Stimulated activated naive CD8-positive, alpha-beta T cell treated with anti-CD3 and anti-CD28 coated beads, Interleukin-15, Interleukin-2, amounts not matched to agents 100 ng/mL and 50 ng/mL, for 24 hours (primary cell): Measurements from ENCODE around the gene BLNK.

Experiments
- H3K27ac Mint-ChIP-seq: one replicate; pipeline ENCODE4 v1.8.0; 2021; ENCODE audit warnings: mild to moderate bottlenecking, mixed read lengths
- H3K27me3 Mint-ChIP-seq: one replicate; pipeline ENCODE4 v1.8.0; 2021; ENCODE audit warnings: mixed read lengths
- H3K36me3 Mint-ChIP-seq: one replicate; pipeline ENCODE4 v1.8.0; 2021; ENCODE audit warnings: low read depth, mixed read lengths
- H3K4me1 Mint-ChIP-seq: one replicate; pipeline ENCODE4 v1.8.0; 2021; ENCODE audit warnings: low read depth, mixed read lengths
- H3K4me3 Mint-ChIP-seq: one replicate; pipeline ENCODE4 v1.8.0; 2021; ENCODE audit warnings: mild to moderate bottlenecking, mixed read lengths
- H3K9me3 Mint-ChIP-seq: one replicate; pipeline ENCODE4 v1.8.0; 2021; ENCODE audit warnings: mixed read lengths

The BLNK gene

DNA sequence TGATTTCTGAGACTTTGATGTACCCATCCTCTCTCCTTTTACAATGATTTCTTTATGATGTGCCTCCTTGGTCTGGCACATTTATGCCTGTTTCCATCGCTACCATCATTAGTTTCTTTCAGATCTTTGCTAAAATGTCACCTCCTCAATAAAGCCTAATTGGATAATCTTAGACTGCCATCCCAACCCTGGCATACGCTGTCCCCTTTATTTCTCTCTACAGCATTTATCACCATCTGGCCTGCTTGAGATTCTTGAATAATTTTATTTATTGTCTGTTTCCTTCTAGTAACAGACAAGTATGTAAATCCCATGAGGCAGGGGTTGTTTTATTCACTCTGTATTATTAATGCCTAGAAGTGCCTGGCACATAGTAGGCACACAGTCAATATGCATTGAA, 26.1 kb upstream of the BLNK start:
- peaks cover 47% of the 10 kb centered on the region for H3K4me1 Mint-ChIP-seq
- no peaks in the 10 kb centered on the region for H3K27me3 Mint-ChIP-seq
- H3K9me3 Mint-ChIP-seq = no peaks in the 10 kb centered on the region
- H3K36me3 Mint-ChIP-seq = no peaks in the 10 kb centered on the region
- H3K4me3 Mint-ChIP-seq = no peak overlapping the region
- H3K27ac Mint-ChIP-seq = no peak overlapping the region

DNA sequence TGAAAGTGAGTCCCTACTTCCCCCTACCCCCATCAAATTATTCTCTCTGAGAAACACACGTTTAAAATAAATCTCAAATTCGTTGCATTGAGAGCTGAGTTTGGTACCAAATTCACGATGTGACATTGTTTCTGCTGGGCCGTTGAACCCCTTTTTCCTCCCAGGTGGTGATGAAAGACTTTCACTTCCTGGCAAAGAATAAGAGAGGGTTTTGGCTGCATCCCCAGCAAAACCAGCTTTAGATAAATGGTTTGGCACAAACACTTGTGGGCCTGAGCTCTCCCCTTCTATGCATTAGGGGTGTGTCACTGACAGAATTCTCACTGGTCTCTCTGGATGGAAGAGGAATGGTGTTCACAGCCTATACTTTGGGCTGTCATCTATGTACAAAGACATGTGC, 24.1 kb upstream of the BLNK start:
- H3K9me3 Mint-ChIP-seq = no peaks in the 10 kb centered on the region
- H3K36me3 Mint-ChIP-seq = no peaks in the 10 kb centered on the region
- H3K27ac Mint-ChIP-seq = no peak overlapping the region
- no peaks in the 10 kb centered on the region for H3K27me3 Mint-ChIP-seq
- H3K4me1 Mint-ChIP-seq = peaks cover 46% of the 10 kb centered on the region
- H3K4me3 Mint-ChIP-seq = no peak overlapping the region

DNA sequence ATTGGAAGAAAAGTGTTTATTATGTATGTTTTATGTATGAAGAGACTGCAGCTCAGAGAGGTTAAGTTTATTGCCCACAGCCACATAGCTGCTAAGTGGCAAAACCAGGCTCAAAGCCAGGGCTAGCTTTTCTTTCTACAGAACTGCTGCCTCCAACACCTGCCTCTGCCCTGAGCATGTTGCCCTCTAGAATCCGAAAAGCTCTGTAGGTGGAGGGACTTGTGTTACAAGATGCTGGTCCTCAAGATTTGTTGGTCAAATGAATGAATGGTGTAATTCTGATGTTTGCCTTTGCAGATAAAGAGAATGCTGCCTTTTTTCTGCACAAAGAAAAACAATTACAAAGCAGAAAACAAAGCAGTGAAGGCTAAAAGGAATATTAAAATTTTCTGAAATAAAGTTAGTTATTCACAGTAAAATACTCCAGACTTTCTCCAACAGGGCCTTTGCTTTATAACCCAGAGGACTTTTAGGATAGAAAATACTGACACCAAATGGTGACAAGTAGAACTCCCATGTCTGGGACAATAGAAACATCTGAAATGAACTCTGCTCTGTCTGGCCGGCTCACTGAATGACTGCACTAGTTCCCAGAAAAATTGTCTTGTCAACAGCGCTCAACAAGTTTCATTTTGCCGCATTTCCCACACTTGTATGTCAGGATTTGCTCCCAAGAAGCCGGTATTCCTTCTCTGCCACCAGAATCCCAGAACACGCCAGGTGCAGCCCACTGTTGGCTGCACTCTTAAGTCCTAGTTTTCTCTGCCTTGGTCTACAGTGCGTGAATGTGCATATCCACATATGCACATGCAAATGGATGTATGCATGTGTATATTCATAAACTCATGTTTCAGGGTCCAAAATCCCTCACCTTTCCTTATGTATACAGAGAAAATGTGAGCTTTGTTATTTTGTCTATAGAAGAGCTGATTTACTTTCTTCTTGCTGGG, 21.9 kb upstream of the BLNK start:
- H3K27ac Mint-ChIP-seq = no peak overlapping the region

DNA sequence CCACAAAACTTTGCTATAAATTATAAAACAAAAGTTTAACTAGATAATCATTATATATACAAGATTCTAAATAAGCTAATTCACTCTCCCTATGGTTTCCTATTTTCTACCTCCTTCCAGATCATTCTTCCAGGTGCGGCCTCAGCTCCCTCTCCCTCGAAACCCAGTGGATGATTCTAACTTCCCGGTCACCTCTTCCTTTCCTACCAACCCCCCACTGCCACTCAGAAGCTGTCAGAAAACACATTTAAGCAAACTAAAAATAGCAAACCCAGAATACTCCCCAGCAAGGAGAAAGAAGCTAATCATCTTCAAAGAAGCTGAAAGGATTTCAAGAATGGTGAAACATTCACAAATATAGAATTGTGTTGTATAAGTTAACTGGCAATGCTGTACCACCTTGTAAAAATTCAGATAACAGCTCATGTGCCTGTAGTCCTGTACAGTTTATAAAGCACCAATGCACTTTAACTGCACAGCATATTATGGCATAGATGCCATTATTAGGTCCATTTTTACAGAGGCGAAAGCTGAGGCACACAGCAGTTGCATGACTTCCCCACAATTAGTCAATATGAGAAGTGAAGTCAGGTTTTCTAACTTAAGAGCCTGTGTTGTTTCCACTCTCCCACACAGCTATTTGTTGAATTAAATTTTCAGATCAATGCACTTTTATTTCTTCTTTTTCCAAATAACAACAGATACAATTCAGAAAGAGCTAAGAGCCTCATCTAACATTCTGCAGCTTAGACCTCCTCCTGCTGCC, 19.2 kb upstream of the BLNK start:
- no peak overlapping the region for H3K4me3 Mint-ChIP-seq
- no peaks in the 10 kb centered on the region for H3K9me3 Mint-ChIP-seq
- H3K27ac Mint-ChIP-seq = peak overlapping the region; percentile 6
- H3K36me3 Mint-ChIP-seq = no peaks in the 10 kb centered on the region
- no peaks in the 10 kb centered on the region for H3K27me3 Mint-ChIP-seq
- H3K4me1 Mint-ChIP-seq = peaks cover 35% of the 10 kb centered on the region

More for the DNA sequence above, 21.9 kb upstream of the BLNK start:
- no peaks in the 10 kb centered on the region for H3K9me3 Mint-ChIP-seq
- H3K4me3 Mint-ChIP-seq = no peak overlapping the region
- no peaks in the 10 kb centered on the region for H3K27me3 Mint-ChIP-seq
- H3K4me1 Mint-ChIP-seq = peaks cover 29% of the 10 kb centered on the region
- H3K36me3 Mint-ChIP-seq = no peaks in the 10 kb centered on the region

DNA sequence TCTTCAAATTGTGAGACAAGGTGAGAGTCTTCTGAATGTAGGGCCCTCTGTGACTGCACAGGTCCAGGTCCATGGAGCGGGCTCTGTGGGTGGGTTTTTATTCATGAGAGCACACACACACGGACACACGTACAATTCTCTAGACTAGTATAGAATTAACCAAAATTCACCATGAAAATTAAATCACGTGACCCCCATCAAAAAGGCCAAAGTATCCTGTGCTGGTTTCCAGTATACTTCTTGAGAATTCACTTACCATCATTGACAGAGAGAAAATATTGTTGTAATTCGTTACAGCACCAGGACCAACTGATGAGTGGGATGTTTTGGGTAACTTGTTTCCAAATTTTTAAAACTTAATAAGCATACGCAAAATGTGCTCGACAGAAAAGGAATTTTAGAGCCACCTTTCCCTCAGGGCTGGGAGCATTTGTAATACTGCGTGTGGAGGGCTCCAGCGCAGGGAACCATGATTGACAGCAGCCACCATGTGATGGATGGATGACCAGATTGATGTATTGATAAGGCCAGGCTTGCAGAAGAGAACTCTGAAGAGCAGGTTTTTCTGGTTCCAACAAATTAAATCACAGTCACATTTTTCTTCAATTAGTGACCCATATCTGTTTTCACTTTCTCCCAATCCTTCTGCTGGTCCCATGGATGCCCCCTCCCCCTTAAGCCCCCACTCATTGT, 18.0 kb upstream of the BLNK start:
- Mint-ChIP-seq H3K4me1 (peaks cover 28% of the 10 kb centered on the region), H3K4me3 (no peak overlapping the region), H3K9me3 (no peaks in the 10 kb centered on the region), H3K36me3 (no peaks in the 10 kb centered on the region), H3K27me3 (no peaks in the 10 kb centered on the region), H3K27ac (no peak overlapping the region)

DNA sequence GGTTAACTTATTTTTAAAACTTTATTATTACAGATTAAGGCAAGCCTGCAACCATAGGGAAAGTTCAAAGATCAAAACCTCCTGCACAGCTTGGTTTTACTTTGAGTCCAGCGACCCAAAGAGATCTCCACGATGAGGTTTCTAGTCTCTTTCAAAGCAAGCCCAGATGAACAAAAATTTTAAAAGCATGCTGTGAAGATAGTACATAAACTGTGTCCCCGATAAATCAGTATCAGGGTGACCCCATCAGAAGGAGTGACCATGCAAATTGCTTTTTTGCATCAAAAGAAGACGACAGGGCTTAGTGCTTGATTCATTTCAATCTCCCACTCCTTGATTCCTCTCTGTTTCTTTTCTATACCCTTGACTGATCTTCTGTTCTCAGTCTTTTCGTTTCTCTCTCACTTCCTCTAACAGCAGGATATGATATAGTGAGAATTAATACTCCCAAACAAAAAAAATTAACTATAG, 16.8 kb upstream of the BLNK start:
- Mint-ChIP-seq H3K4me1 (peaks cover 28% of the 10 kb centered on the region), H3K27ac (peak overlapping the region; percentile 8)

DNA sequence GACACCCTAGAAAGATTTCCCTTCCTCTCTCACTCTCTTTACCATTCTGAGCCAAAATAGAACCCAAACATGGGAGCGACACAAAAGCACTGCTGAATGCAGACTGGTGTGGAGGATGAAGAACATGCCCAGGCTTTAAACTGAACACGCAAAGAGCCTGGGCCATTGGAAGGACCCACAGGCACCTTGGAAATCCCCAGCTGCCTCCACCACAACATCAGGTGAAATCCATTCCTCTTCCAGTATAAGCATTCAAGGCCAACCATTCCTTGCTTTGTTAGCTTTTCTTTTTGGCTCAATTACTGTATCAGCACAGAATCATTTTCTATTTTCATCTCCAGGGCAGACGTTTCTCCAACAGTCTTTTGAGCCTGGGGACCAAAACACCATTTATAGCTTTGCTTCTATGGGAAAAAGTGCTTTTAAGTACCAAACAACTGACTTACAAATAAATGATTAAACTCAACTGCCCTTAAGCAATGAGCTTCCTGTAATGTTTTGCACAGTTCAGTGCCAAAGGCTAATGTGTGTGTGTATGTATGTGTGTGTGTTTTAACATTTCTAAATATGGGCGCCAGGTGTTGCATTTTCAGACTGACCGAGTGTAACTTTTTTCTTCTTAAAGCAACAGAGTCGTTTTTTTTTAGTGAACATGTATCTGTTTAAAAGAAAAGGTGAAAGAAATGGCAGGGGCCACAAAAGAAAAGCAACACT, 16.2 kb upstream of the BLNK start:
- H3K27ac Mint-ChIP-seq = peak overlapping the region; percentile 43
- no peaks in the 10 kb centered on the region for H3K9me3 Mint-ChIP-seq
- peak overlapping the region; percentile 40 for H3K4me3 Mint-ChIP-seq
- H3K4me1 Mint-ChIP-seq = peaks cover 28% of the 10 kb centered on the region
- no peaks in the 10 kb centered on the region for H3K36me3 Mint-ChIP-seq
- H3K27me3 Mint-ChIP-seq = no peaks in the 10 kb centered on the region

More for the DNA sequence above, 16.8 kb upstream of the BLNK start:
- H3K4me3 Mint-ChIP-seq = peak overlapping the region; percentile 40
- H3K27me3 Mint-ChIP-seq = no peaks in the 10 kb centered on the region
- no peaks in the 10 kb centered on the region for H3K9me3 Mint-ChIP-seq
- H3K36me3 Mint-ChIP-seq = no peaks in the 10 kb centered on the region

DNA sequence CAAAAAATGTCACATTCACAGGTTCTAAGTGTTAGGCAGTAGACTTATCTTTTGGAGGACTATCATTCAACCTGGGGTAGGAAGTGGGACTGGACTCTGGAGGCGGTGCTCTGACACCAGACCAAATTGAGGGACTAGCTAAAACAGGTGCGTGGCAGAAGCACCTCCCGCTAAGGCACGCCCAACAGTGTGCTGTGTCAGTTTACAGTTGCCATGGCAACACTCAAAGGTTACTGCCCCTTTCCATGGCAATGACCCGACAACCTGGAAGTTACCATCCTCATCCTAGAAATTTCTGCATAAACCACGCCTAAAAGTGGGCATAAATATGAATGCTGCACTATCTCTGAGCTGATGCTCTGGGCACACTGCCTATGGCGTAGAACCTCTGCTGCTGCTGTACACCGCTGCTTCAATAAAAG, 14.0 kb upstream of the BLNK start:
- Mint-ChIP-seq H3K36me3 (no peaks in the 10 kb centered on the region), H3K4me1 (peaks cover 17% of the 10 kb centered on the region), H3K27me3 (no peaks in the 10 kb centered on the region), H3K4me3 (no peak overlapping the region), H3K27ac (no peak overlapping the region), H3K9me3 (no peaks in the 10 kb centered on the region)

DNA sequence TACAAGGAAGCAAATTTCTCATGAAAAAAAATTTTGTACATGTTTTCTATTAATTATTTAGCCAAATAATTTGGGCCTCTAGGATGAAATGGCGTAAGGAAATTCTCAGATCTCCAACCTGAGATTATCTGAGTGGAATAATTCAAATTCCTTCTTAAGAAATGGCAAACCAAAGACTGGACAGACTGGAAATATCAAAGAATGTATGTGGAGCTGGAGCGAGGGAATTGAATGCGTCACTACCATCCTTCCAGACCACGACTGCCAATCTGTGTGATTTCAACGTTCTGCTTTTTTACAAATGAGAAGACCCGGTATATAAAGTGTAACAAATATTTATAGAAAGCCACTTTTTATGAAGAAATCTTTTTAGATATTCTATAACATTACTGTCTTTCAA, 12.4 kb upstream of the BLNK start:
- peaks cover 5% of the 10 kb centered on the region for H3K27me3 Mint-ChIP-seq
- H3K27ac Mint-ChIP-seq = no peak overlapping the region
- H3K4me1 Mint-ChIP-seq = peaks cover 17% of the 10 kb centered on the region
- H3K4me3 Mint-ChIP-seq = no peak overlapping the region
- H3K9me3 Mint-ChIP-seq = no peaks in the 10 kb centered on the region
- H3K36me3 Mint-ChIP-seq = no peaks in the 10 kb centered on the region

DNA sequence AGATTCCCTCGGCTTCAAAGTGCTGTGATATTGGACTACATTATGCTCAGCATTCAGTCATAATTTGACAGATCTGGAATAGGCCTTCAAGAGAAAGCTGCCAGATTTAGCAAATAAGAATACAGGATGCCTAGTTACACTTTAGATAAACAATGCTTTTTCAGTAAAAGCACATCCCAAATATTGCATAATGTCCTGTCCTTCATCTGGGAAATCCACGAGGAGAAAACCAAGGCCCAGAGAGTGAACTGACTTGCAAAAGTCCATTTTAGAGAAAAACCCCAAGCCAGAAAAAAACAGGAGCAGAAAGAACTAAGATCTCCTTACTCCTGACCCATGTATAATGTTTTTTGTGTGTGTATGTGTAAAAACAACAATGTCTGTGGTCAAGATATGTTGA, 12.0 kb upstream of the BLNK start:
- Mint-ChIP-seq H3K27ac (no peak overlapping the region), H3K27me3 (peaks cover 5% of the 10 kb centered on the region), H3K9me3 (no peaks in the 10 kb centered on the region), H3K4me3 (no peak overlapping the region), H3K36me3 (no peaks in the 10 kb centered on the region), H3K4me1 (peaks cover 15% of the 10 kb centered on the region)

DNA sequence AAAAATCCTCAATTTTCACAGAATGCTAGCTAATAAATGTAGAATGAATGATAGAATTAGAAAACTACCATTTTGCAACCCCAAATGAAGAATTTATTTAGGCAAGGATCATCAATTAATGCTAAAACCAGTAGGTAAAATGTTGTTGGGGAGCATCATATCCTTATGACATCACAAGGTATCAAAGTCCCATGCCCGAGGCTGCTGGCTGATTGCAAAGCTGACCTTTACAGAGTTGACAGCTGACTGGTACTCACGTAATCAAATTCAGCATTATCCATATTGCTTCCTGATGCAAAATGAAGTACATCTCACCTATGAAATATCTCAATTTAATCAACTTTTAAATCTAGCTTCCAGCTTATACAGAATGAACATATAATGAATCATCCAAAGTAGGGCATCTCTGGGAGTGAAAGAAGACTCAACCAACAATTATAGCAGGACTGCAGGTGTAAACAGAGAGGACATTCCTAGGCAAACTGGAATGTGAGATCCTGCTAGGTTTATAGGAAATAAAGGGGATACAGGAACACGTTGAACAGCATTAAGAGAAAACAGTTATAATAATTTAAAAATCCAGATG, 10.2 kb upstream of the BLNK start:
- Mint-ChIP-seq H3K4me3 (no peak overlapping the region), H3K36me3 (no peaks in the 10 kb centered on the region), H3K9me3 (no peaks in the 10 kb centered on the region), H3K4me1 (no peaks in the 10 kb centered on the region), H3K27ac (no peak overlapping the region), H3K27me3 (peaks cover 5% of the 10 kb centered on the region)

DNA sequence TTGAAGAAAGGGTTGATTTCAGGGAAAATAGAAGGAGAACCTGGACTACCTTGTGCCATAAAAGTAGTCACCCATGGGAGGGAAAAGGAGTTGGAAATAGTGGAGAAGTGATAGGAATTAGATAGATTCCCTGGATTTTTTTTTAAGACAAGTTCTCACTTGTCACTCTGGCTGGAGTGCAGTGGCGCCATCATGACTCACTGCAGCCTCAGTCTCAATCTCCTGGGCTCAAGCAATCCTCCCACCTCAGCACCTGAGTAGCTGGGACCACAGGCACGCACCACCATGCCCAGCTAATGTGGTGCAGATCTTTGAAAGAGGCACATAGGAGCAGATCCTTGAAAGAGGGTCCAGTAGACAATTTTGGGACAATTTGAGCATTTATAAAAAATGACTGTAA, 9.5 kb upstream of the BLNK start:
- Mint-ChIP-seq H3K27me3 (peaks cover 5% of the 10 kb centered on the region), H3K4me1 (no peaks in the 10 kb centered on the region), H3K9me3 (no peaks in the 10 kb centered on the region), H3K36me3 (no peaks in the 10 kb centered on the region), H3K4me3 (no peak overlapping the region), H3K27ac (no peak overlapping the region)

DNA sequence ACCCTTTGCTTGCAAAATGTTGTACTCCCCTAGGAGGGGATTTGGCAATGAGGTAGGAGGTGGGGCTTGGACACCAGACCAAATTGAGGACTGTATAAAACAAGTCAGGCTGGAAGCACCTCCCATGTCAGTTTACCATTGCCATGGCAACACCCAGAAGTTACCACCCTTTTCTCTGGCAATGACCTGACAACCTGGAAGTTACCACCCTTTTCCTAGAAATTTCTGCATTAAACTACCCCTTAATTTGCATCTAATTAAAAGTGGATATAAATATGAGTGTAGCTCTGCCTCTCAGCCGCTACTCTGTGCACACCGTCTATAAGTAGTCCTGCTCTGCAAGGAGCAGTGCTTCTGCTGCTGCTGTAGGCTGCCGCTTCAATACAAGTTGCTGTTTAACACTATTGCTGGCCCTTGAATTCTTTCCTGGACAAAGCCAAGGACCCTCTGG, 7.8 kb upstream of the BLNK start:
- H3K9me3 Mint-ChIP-seq = no peaks in the 10 kb centered on the region
- no peak overlapping the region for H3K4me3 Mint-ChIP-seq
- peaks cover 5% of the 10 kb centered on the region for H3K27me3 Mint-ChIP-seq
- no peak overlapping the region for H3K27ac Mint-ChIP-seq
- H3K36me3 Mint-ChIP-seq = no peaks in the 10 kb centered on the region
- no peaks in the 10 kb centered on the region for H3K4me1 Mint-ChIP-seq

DNA sequence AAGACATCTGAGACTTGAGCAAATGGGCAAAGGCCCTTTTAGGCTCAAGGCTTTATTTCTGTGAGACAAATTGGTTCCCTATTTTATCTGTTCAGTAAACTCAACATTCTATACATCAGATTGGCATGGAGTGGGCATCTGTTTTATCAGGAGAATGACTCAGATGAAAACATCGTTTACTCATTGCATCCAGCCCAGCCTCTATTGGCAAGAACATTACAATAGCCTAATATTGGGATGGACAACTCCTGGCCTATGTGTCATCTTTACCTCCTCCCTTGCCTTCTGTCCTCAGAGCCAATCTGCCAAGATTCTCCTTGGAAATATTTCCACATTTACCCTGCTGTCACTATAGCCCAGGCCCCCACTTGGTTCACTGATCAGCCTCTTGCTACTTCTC, 5.5 kb upstream of the BLNK start:
- Mint-ChIP-seq H3K4me1 (peaks cover 3% of the 10 kb centered on the region), H3K27ac (no peak overlapping the region), H3K36me3 (no peaks in the 10 kb centered on the region), H3K9me3 (no peaks in the 10 kb centered on the region), H3K27me3 (peaks cover 5% of the 10 kb centered on the region), H3K4me3 (no peak overlapping the region)
